Activated naive CD4-positive, alpha-beta T cell treated with anti-CD3 and anti-CD28 coated beads, Interleukin-2, amount 50 U/mL, for 24 hours (primary cell): ENCODE results near the gene HTR1D.
A peak's percentile ranks its signal among the peaks of the same experiment; 100 is the strongest.

ENCODE experiments used
- H3K27ac Mint-ChIP-seq: one replicate; pipeline ENCODE4 v1.8.0; 2021; ENCODE audit warnings: mild to moderate bottlenecking, mixed read lengths
- H3K27me3 Mint-ChIP-seq: one replicate; pipeline ENCODE4 v1.8.0; 2021; ENCODE audit warnings: mixed read lengths
- H3K36me3 Mint-ChIP-seq: one replicate; pipeline ENCODE4 v1.8.0; 2021; ENCODE audit warnings: mixed read lengths
- H3K4me1 Mint-ChIP-seq: one replicate; pipeline ENCODE4 v1.8.0; 2021; ENCODE audit warnings: mixed read lengths
- H3K4me3 Mint-ChIP-seq: one replicate; pipeline ENCODE4 v1.8.0; 2021; ENCODE audit warnings: mild to moderate bottlenecking, mixed read lengths
- H3K9me3 Mint-ChIP-seq: one replicate; pipeline ENCODE4 v1.8.0; 2021; ENCODE audit warnings: mixed read lengths

The HTR1D gene

GRCh38 chr1:23177438-23178380 lies 39.6 kb downstream of the HTR1D start:
- Mint-ChIP-seq H3K27me3 (no peaks in the 10 kb centered on the region), H3K9me3 (no peaks in the 10 kb centered on the region)

DNA sequence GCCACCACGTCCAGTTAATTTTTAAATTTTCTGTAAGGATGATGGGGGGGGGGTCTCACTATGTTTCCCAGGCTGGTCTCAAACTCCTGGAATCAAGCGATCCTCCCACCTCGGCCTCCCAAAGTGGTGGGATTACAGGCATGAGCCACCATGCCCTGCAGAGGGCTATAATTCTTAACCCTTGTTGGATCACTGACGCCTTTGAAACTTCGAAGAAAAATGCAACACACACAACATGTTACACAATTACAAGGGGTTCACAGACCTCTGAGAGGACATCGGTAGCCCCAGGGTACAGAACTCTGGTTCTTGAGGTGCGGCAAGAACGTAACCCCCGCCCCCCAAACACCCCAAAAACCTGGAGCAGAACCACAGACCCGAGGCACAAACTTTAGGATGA lies 40.3 kb downstream of the HTR1D start:
- Mint-ChIP-seq H3K4me1 (peaks cover 23% of the 10 kb centered on the region), H3K27me3 (no peaks in the 10 kb centered on the region), H3K4me3 (peak overlapping the region; percentile 74), H3K27ac (no peak overlapping the region), H3K9me3 (no peaks in the 10 kb centered on the region), H3K36me3 (no peaks in the 10 kb centered on the region)

More at GRCh38 chr1:23177438-23178380, 39.6 kb downstream of the HTR1D start:
- Mint-ChIP-seq H3K36me3 (no peaks in the 10 kb centered on the region), H3K27ac (no peak overlapping the region), H3K4me1 (peaks cover 23% of the 10 kb centered on the region), H3K4me3 (peak overlapping the region; percentile 77)

DNA sequence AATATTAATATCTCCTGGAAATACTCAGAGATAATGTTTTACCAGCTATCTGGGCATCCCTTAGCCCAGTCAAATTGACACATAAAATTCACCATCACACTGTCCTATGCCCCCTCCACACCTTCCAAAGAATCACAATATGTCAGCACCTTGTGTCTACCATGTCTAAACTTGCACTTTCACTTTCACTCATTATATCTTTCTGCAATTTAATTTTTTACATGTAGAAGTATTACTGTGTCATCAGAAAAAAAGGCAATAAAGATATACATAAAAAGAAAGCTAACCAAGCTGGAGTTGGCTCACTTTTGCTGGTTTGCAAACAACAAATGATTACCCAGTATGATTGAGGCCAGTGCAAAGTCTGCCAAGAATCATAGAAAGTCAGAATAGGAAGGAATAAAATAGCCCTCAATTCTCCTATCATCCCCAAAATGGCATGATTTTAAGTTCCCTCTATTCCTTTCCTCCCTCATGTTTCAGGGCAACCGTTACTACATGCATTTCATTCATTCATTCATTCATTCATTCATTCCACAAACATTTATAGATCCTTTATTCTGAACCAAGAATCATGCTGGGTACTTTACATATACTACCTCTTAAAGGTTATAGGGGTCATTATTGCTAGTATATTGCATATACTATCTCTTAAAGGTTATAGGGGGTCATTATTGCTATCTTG lies 42.7 kb downstream of the HTR1D start:
- no peaks in the 10 kb centered on the region for H3K27me3 Mint-ChIP-seq
- no peak overlapping the region for H3K4me3 Mint-ChIP-seq
- H3K27ac Mint-ChIP-seq: no peak overlapping the region
- H3K9me3 Mint-ChIP-seq: no peaks in the 10 kb centered on the region
- peaks cover 29% of the 10 kb centered on the region for H3K4me1 Mint-ChIP-seq
- H3K36me3 Mint-ChIP-seq: no peaks in the 10 kb centered on the region

DNA sequence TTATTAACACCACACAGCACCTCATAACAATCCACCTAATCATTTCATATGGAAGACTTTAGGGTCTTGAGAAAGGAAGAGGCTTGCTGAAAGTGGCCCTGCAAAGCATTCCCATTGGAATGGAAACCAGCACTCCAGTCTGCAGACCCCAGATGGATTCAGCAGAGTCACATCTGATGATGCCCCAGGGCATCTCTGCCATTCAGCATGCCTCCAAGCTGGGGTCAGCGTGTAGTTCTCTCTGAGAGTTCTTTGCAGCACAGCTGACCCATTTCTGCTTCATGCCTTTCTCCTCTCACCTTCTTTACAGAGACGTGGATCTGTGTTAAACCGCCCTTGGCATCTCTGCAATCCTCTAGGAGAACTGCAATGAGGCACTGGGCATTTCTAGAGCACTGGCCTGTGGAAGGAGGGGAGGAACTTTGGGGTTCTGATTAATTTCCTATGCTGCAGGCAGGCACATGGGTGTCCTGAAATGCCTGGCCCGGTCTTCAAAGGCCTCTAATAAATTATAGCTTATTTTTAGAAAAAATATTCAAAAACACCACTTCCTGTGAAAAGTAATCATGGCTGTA lies 46.0 kb downstream of the HTR1D start:
- Mint-ChIP-seq H3K9me3 (no peaks in the 10 kb centered on the region), H3K4me3 (no peak overlapping the region), H3K4me1 (peaks cover 35% of the 10 kb centered on the region), H3K27ac (no peak overlapping the region), H3K27me3 (no peaks in the 10 kb centered on the region), H3K36me3 (no peaks in the 10 kb centered on the region)

- Mint-ChIP-seq H3K27ac (peak overlapping the region; percentile 90), H3K36me3 (no peaks in the 10 kb centered on the region), H3K9me3 (no peaks in the 10 kb centered on the region), H3K27me3 (no peaks in the 10 kb centered on the region), H3K4me3 (peak overlapping the region; percentile 95), H3K4me1 (peaks cover 41% of the 10 kb centered on the region)
These were observed 47.5 kb downstream of the HTR1D start for GRCh38 chr1:23169727-23170335.

DNA sequence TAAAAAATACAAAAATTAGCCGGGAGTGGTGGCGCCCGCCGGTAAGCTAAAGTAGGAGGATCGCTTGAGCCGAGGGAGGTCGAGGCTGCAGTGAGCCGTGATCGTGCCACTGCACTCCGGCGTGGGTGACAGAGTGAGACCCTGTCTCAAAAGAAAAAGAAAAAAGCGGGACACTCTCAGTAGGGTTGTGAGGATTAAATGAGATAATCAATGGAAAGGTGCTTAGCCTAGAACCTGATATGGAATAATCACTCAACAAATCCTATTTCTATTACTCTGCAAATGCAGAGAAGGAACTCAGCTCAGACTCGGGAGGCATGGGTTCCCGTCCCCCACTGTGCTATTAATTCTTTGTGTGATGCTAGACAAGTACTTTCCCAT lies 48.1 kb downstream of the HTR1D start:
- Mint-ChIP-seq H3K36me3 (no peaks in the 10 kb centered on the region), H3K27ac (peak overlapping the region; percentile 51), H3K9me3 (no peaks in the 10 kb centered on the region), H3K27me3 (no peaks in the 10 kb centered on the region), H3K4me1 (peaks cover 41% of the 10 kb centered on the region), H3K4me3 (peak overlapping the region; percentile 95)

GRCh38 chr1:23168445-23169194 lies 48.7 kb downstream of the HTR1D start, which contains the start of gene LUZP1:
Gene LUZP1, minus strand, starts transcription at chr1:23168856.
- no peaks in the 10 kb centered on the region for H3K27me3 Mint-ChIP-seq
- peak within 1 kb of the TSS; percentile 95 for H3K4me3 Mint-ChIP-seq
- no peaks in the 10 kb centered on the region for H3K36me3 Mint-ChIP-seq
- H3K27ac Mint-ChIP-seq: peak within 1 kb of the TSS; percentile 85
- H3K4me1 Mint-ChIP-seq: peaks cover 45% of the 10 kb centered on the region
- H3K9me3 Mint-ChIP-seq: no peaks in the 10 kb centered on the region

GRCh38 chr1:23168079-23168444 lies 49.2 kb downstream of the HTR1D start:
- H3K4me1 Mint-ChIP-seq: peaks cover 47% of the 10 kb centered on the region
- H3K27ac Mint-ChIP-seq: peak overlapping the region; percentile 85
- H3K9me3 Mint-ChIP-seq: no peaks in the 10 kb centered on the region
- peak overlapping the region; percentile 95 for H3K4me3 Mint-ChIP-seq
- H3K36me3 Mint-ChIP-seq: no peaks in the 10 kb centered on the region
- no peaks in the 10 kb centered on the region for H3K27me3 Mint-ChIP-seq

- Mint-ChIP-seq H3K4me1 (peaks cover 47% of the 10 kb centered on the region), H3K4me3 (peak overlapping the region; percentile 81), H3K27me3 (no peaks in the 10 kb centered on the region), H3K36me3 (no peaks in the 10 kb centered on the region), H3K9me3 (no peaks in the 10 kb centered on the region), H3K27ac (no peak overlapping the region)
These were observed 49.8 kb downstream of the HTR1D start for GRCh38 chr1:23167353-23168078.

- H3K4me1 Mint-ChIP-seq: peaks cover 47% of the 10 kb centered on the region
- no peaks in the 10 kb centered on the region for H3K36me3 Mint-ChIP-seq
- H3K4me3 Mint-ChIP-seq: peak overlapping the region; percentile 81
- H3K9me3 Mint-ChIP-seq: no peaks in the 10 kb centered on the region
- H3K27ac Mint-ChIP-seq: no peak overlapping the region
- H3K27me3 Mint-ChIP-seq: no peaks in the 10 kb centered on the region
These were observed 50.4 kb downstream of the HTR1D start for GRCh38 chr1:23166854-23167253.

- H3K4me1 Mint-ChIP-seq: peaks cover 45% of the 10 kb centered on the region
- H3K9me3 Mint-ChIP-seq: no peaks in the 10 kb centered on the region
- H3K4me3 Mint-ChIP-seq: no peak overlapping the region
- no peak overlapping the region for H3K27ac Mint-ChIP-seq
- H3K27me3 Mint-ChIP-seq: no peaks in the 10 kb centered on the region
- H3K36me3 Mint-ChIP-seq: peaks cover 1% of the 10 kb centered on the region
These were observed 53.9 kb downstream of the HTR1D start for GRCh38 chr1:23163395-23163794.

DNA sequence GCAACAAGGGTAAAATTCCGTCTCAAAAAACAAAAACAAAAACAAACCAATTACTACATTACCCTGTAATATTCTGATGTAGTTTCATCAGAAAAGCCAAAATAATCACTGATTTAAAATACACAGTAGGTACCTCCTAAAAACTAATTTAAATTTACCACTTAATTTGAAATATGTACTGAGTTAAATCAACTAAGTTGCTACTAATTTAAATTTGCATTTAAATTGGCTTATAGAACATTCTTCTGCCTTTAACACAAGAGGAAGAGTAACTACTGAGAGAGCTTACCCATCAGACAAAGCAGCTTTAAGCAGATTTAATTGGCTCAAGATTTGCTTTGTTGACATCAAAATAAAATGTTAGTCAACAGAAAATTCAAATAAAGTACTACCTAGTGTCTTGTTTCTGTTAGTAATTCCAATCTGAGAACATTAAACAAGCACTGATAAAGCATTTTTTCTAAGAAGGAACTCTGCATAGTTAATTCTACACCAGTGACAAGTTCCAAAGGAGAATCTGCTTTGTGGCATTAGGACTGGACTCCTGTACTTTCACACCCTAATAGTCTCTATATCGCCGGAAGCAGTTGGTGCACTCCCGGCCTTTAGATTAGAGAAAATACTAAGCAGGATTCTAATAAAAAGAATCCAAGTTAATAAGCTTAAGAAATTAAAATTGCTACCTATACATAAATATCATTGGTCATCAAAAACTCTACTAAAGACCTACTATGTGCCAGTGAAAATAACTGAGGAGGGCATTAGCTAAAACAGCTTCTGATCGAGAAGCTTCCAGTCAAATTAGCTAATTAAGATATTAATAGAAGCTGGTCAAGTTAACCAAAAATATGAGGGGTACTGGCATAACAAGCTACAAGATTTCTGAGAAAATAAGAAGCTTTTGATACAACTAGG lies 57.1 kb downstream of the HTR1D start:
- H3K27me3 Mint-ChIP-seq: no peaks in the 10 kb centered on the region
- H3K4me1 Mint-ChIP-seq: peaks cover 37% of the 10 kb centered on the region
- H3K27ac Mint-ChIP-seq: no peak overlapping the region
- no peaks in the 10 kb centered on the region for H3K9me3 Mint-ChIP-seq
- H3K4me3 Mint-ChIP-seq: no peak overlapping the region
- peaks cover 1% of the 10 kb centered on the region for H3K36me3 Mint-ChIP-seq

DNA sequence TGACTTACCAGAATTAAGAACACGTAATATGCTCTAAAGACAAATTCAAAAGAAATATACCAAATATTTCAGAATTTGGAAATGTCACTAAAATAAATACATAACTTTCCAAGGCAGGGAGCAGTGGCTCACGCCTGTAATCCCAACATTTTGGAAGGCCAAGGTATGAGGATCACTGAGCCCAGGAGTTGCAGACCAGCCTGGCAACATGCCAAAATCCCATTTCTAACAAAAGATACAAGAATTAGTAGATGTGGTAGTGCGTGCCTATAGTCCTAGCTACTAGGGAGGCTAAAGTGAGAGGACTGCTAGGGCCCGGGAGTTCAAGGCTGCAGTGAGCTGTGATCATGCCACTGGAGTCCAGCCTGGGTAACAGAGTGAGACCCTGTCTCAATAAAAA lies 60.4 kb downstream of the HTR1D start:
- Mint-ChIP-seq H3K27me3 (no peaks in the 10 kb centered on the region), H3K4me3 (no peak overlapping the region), H3K9me3 (no peaks in the 10 kb centered on the region), H3K4me1 (peaks cover 39% of the 10 kb centered on the region), H3K36me3 (peaks cover 2% of the 10 kb centered on the region), H3K27ac (no peak overlapping the region)
